HEK293T (cell line): ENCODE measurements around the gene PHLPP1.

ENCODE experiments used
- ARNT ChIP-seq: fragments of 450-650 bp; IDR thresholded peaks from 2 replicates; pipeline ENCODE4 v1.6.1; 2017; ENCODE audit warnings: mild to moderate bottlenecking
- BHLHE40 ChIP-seq: fragments of 450-650 bp; IDR thresholded peaks from 2 replicates; pipeline ENCODE4 v1.6.1; 2016; ENCODE audit warnings: mild to moderate bottlenecking, moderate library complexity, borderline replicate concordance
- CTBP1 ChIP-seq: fragments of 450-650 bp; IDR thresholded peaks from 2 replicates; pipeline ENCODE4 v1.6.1; 2016; ENCODE audit warnings: borderline replicate concordance
- ELF4 ChIP-seq: fragments of 450-650 bp; IDR thresholded peaks from 2 replicates; pipeline ENCODE4 v1.6.1; 2017; ENCODE audit warnings: antibody characterized with exemption
- FOXA1 ChIP-seq: fragments of 450-650 bp; IDR thresholded peaks from 2 replicates; pipeline ENCODE4 v1.6.1; 2016; ENCODE audit warnings: mild to moderate bottlenecking
- FOXK2 ChIP-seq: fragments of 450-650 bp; IDR thresholded peaks from 2 replicates; pipeline ENCODE4 v1.6.1; 2016; ENCODE audit warnings: mild to moderate bottlenecking
- FOXM1 ChIP-seq: fragments of 450-650 bp; IDR thresholded peaks from 2 replicates; pipeline ENCODE4 v1.6.1; 2017; ENCODE audit warnings: mild to moderate bottlenecking, borderline replicate concordance
- HDGF ChIP-seq: fragments of 450-650 bp; IDR thresholded peaks from 2 replicates; pipeline ENCODE4 v1.6.1; 2017; ENCODE audit warnings: antibody characterized with exemption, borderline replicate concordance
- L3MBTL2 ChIP-seq: fragments of 450-650 bp; conservative IDR thresholded peaks from 2 replicates; pipeline ENCODE4 v1.6.1; 2016; ENCODE audit warnings: mild to moderate bottlenecking
- NFRKB ChIP-seq: fragments of 450-650 bp; IDR thresholded peaks from 2 replicates; pipeline ENCODE4 v1.6.1; 2016; ENCODE audit warnings: mild to moderate bottlenecking, moderate library complexity
- PKNOX1 ChIP-seq: fragments of 450-650 bp; IDR thresholded peaks from 2 replicates; pipeline ENCODE4 v1.6.1; 2016
- SP1 ChIP-seq: fragments of 450-650 bp; IDR thresholded peaks from 2 replicates; pipeline ENCODE4 v1.6.1; 2017
- TARDBP ChIP-seq: fragments of 450-650 bp; IDR thresholded peaks from 2 replicates; pipeline ENCODE4 v1.6.1; 2016

GRCh38 chr18:62715436-62715758, at the start of gene PHLPP1:
- TF ChIP-seq ARNT (no peak), SP1 (no peak), FOXM1 (no peak), BHLHE40 (no peak), TARDBP (no peak), FOXK2 (no peak), ELF4 (no peak), NFRKB (no peak), L3MBTL2 (no peak), FOXA1 (no peak), PKNOX1 (no peak), CTBP1 (no peak), HDGF (no peak)
